ENCODE data around the gene PRDM5.
"Not testable (repeated sequence)": the region's sequence is repeated elsewhere in the genome, so short reads cannot be mapped to it uniquely, and the experiment has no call there.

PRDM5 gene

GRCh38 chr4:120653804-120654573 is 268.5 kb downstream of the PRDM5 start:
- Histone ChIP-seq H3K4me3 (no peak overlapping the region), H3K27ac (no peak overlapping the region)
- DNase-seq (ENCODE audit: low spot score), result no peak
- TF ChIP-seq CTCF (IDR thresholded peaks at IDR 0.05), result no peak

GRCh38 chr4:120648336-120648735 is 274.2 kb downstream of the PRDM5 start:
- H3K27ac ChIP-seq; DNase-seq (ENCODE audit: low spot score); H3K4me3 ChIP-seq: not testable (repeated sequence)
